H1 (cell line): ENCODE results near the gene MRPL50. TPM values are rescaled to one million over a fixed set of nuclear protein-coding genes. Genes with fewer than 3 reads are reported as not detected.

Experiments used
- ASH2L ChIP-seq: fragments of 200-600, 300-600 bp; sonication (generic); IDR thresholded peaks from one replicate; pipeline ENCODE4 v1.7.1; 2017; ENCODE audit warnings: low read length
- BRCA1 ChIP-seq: IDR thresholded peaks from 2 replicates; pipeline ENCODE4 v1.6.1; 2012; ENCODE audit warnings: low read depth, low read length, improper control_type of control experiment
- GTF2F1 ChIP-seq: IDR thresholded peaks from 2 replicates; pipeline ENCODE4 v1.6.1; 2012; ENCODE audit warnings: low read depth, low read length, improper control_type of control experiment, borderline replicate concordance
- polyA plus RNA-seq, 7 experiments: library from polyadenylated mRNA; depleted of rRNA in 3 of 7; stranded (reverse) in 5 of 7; unstranded in 2 of 7; fragments of >200 nt in 5 of 7; fragments of 200-250 nt in 2 of 7; gene quantifications; 1 replicate in 5 of 7; 2 replicates in 1 of 7; 4 replicates in 1 of 7; pipeline versions ENCODE4 v1.2.1 to v1.2.3, GENCODE V29; 2011 to 2013; ENCODE audit warnings: missing spikeins in 2 of 7, mixed read lengths in 2 of 7
- total RNA-seq: library from RNA; stranded (reverse); fragmentation: NEBNext Ultra II Directional; extraction: Animal tissue kit (Norgen Biotek cat#: 25700); gene quantifications from 2 replicates; pipeline ENCODE4 v1.2.1, GENCODE V29; 2021

The MRPL50 gene
- total and polyA plus RNA-seq, 2 of the 8 experiments (the other 6 are each of a cell fraction or from before 2014, with no cell fraction given) = 17.8 to 25.1 TPM

DNA sequence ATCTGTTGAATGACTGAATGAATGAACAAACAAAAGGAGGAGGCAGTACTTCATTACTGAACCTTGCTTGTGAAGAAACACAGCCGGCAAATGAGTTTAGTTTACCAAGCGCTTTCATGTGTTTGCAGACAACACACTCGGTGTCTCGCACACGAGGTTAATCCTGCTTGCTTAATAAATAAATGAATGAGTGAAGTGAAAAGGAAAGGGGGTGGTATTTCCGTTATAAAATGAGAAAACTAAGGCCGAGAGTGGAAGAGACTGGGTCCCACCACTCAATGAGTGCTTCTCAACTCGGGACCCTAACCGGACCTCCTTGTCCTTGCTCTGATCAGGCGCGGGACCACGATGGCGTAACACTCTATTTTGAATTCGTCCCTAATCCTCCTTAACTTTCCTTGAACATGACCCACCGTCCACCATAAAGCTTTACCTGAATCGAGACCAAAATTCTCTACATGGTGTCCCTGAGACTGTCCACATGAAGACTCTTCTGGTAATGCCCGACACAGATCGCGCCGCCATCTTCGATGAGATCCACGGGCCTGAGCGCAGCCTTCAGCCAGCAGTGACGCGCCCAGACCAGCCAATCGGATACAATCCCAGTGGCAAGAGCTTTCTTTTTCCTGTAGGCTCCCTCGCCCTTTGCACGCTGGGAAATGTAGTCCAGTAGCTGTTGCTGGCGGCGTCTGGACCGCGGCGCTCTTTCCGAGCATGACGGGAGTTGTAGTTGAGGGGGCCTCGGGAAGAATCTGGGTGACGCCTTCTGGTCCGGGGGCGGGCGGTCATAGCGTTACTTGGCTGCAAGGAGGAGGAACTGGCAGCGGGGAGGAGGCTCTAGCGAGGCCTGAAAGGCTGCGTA is at the start of gene MRPL50, which contains the start of gene ZNF189 (continued):
- TF ChIP-seq BRCA1 = 0 out of 2 replicates have a peak, but pooled peaks have one; percentile 18
- peak; percentile 99 for TF ChIP-seq ASH2L
- TF ChIP-seq GTF2F1 = no peak
